Left forelimb (tissue), 1 donor: ENCODE data around the gene FASTKD3.
"Not testable (repeated sequence)": the region's sequence is repeated elsewhere in the genome, so short reads cannot be mapped to it uniquely, and the experiment has no call there.

Experiments used
- DNase-seq: peaks from one replicate; pipeline ENCODE4 v3.0.0-alpha.2; 2018; ENCODE audit warnings: low spot score

The FASTKD3 gene, protein sequence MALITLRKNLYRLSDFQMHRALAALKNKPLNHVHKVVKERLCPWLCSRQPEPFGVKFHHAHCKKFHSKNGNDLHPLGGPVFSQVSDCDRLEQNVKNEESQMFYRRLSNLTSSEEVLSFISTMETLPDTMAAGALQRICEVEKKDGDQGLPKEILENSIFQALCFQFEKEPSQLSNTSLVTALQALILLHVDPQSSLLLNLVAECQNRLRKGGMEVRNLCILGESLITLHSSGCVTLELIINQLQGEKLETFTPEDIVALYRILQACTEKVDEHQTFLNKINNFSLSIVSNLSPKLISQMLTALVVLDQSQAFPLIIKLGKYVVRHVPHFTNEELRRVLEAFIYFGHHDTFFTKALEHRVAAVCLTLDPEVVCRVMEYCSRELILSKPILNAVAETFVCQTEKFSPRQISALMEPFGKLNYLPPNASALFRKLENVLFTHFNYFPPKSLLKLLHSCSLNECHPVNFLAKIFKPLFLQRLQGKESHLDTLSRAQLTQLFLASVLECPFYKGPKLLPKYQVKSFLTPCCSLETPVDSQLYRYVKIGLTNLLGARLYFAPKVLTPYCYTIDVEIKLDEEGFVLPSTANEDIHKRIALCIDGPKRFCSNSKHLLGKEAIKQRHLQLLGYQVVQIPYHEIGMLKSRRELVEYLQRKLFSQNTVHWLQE

DNA sequence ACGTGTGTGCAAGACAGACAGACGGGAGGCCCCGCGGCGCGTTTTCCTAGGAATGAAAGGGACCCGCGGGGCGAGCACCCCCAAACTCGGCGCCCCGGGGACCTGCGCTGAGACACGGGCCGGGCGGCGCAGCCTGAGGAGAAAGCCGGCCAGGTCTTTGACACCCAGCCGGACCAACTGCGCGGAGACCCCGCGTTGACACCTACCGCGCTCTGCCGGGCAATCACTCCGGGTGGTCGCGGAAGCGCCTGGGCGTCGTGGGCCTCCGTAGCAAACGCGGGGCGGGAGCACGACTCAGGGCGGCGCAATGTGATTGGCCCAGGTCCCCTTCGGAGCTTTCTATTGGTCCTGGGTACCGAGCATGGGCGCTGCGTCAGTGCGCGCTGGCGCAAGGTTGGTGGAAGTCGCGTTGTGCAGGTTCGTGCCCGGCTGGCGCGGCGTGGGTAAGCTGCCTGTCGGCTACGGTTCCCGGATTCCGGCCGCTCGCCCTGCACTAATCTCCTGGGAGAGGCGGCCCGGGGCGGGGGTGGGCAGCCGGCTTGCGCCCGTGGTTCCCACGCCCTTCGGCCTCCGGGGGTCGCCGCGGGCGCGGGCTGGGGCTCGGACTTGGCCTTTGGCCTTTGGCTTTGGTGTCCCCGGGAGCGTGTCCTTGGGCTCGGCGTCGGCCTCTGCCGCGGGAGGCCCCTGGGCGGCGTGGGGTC, at the start of gene FASTKD3, which contains the start of gene MTRR:
TSS of gene FASTKD3 (minus strand) at position 259 of the 701 bp plus-strand sequence. CDS start 948 bp downstream, outside the sequence.
TSS of gene MTRR (plus strand) at position 376 of the 701 bp plus-strand sequence. CDS start 1,647 bp downstream, outside the sequence.
- DNase-seq, result peak; percentile 93

GRCh38 chr5:7917130-7918123, 48.6 kb upstream of the FASTKD3 start:
- no peak for DNase-seq

DNA sequence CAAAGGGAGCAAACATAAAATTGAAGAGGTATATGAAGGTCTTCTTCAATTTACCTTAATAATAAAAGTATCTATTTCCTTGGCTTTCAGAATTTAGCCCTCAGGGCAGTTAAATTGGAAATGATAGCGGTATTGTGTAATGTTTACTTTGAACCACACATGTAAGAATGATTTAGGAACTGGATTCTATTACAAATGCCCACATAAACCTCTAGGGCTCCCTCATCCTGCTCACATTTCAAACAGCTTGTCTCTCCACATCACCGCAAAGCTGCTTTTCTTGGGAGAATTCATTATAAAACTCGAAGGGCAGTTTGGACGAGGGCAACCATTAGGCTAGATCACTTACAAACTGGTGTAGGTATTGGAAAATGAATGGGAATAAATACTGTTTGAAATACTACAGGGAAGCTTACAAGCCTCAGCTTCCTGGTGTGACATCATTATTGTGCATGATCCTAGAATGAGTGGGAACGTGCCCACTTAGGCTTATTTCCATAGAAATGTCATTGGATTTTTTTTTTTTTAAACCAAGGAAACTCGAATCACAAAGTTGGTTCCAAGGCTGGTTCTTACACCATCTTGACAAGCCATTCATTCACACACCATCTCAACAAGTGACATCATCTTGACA, 47.5 kb upstream of the FASTKD3 start:
- no peak for DNase-seq

GRCh38 chr5:7911429-7911771, 42.6 kb upstream of the FASTKD3 start:
- DNase-seq, result not testable (repeated sequence)

GRCh38 chr5:7910738-7911428, 42.1 kb upstream of the FASTKD3 start:
- DNase-seq, result no peak

GRCh38 chr5:7908317-7908716, 39.5 kb upstream of the FASTKD3 start:
- no peak for DNase-seq

DNA sequence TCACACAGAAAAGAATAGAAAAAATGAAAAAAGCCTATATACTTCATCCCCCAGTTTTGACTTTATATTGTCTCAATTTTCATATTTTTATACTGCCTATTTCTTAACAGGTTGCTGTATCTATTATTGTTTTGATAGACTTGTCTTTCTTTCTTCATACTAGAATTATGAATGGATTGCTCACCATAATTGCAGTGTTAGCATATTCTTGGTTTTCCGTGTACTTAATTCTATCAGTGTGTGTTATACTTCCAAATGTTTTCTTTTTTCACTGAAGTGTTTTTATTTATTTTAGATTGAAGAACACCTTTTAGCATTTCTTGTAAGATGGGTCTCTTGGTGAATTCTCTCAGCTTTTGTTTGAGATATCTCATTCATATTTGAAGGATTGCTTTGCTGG, 38.8 kb upstream of the FASTKD3 start:
- DNase-seq, result no peak

GRCh38 chr5:7904170-7904569, 35.3 kb upstream of the FASTKD3 start:
- DNase-seq, result no peak

GRCh38 chr5:7902666-7903625, 34.1 kb upstream of the FASTKD3 start:
- no peak for DNase-seq

- no peak for DNase-seq
Measured at GRCh38 chr5:7902201-7902600, 33.4 kb upstream of the FASTKD3 start.

DNA sequence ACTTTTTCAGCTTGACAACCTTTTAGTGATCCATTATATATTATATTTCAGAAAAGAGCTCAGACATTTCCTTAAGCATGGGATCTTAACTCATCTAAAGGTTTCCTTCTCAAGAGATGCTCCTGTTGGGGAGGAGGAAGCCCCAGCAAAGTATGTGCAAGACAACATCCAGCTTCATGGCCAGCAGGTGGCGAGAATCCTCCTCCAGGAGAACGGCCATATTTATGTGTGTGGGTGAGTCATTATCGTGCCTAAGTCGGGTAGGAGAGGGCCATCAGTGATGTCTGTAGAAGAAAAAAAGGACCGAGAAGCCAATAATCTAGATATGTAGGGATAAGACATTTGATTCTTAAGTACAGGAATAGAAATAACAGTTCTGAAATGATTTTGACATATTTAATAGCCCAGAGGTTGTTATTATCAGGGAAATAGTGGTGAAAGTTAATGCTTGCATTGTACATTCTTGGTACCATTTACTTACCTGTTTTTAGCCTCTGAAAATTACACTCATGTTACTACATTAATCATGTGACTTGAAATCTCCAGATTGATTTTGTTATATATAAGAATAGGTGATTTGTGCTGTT, 28.3 kb upstream of the FASTKD3 start:
- no peak for DNase-seq

DNA sequence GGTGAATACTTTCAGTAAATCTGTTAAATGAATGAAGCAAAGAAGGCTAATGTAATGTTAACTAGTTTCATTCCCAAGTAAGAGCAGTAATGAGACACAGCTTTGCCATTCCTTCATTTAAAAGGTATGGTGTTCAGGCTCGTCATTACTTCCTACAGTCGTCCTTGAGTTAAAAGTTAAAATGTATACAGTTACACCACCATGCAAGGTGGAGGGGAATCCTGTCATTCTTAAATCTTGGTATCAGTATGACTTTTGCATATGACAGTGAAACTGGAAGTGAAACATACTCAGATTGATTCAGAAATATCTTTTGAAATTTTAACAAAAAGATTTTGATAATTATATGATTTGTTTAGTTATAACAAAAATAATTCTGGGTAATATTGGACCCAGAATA, 26.0 kb upstream of the FASTKD3 start:
- no peak for DNase-seq

GRCh38 chr5:7894439-7894838, 25.6 kb upstream of the FASTKD3 start:
- no peak for DNase-seq

DNA sequence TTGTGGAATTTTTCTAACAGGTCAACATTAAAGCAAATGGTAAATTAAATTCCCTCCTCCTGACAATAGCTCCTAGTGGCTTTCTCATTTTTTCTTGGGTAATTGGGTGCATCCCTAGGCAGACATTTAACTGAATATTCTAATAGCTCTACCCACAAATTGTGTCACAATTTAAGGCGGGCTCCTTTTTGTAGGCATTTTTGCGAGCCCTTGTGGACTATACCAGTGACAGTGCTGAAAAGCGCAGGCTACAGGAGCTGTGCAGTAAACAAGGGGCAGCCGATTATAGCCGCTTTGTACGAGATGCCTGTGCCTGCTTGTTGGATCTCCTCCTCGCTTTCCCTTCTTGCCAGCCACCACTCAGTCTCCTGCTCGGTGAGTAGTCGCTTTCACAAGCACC, 20.1 kb upstream of the FASTKD3 start:
- no peak for DNase-seq

GRCh38 chr5:7886849-7887475, 18.1 kb upstream of the FASTKD3 start:
- DNase-seq, result no peak

- no peak for DNase-seq
Measured at GRCh38 chr5:7884491-7885267, 15.8 kb upstream of the FASTKD3 start.

GRCh38 chr5:7882926-7883325, 14.1 kb upstream of the FASTKD3 start:
- DNase-seq, result no peak

GRCh38 chr5:7881816-7882215, 13.0 kb upstream of the FASTKD3 start:
- DNase-seq, result no peak
